HEK293 (cell line): ENCODE measurements around the gene LRPPRC.

ENCODE experiments used
- CTCF ChIA-PET: fragments of 350-600 bp; formaldehyde crosslinking; extraction: SDS; loops from one replicate; lab custom pipeline; 2021; ENCODE audit warnings: antibody characterized with exemption; lab: Yijun Ruan, JAX
- POLR2A ChIA-PET: fragments of 300-600 bp; formaldehyde crosslinking; extraction: SDS; loops from one replicate; lab custom pipeline; 2020; ENCODE audit warnings: antibody characterized with exemption, inconsistent platforms; lab: Yijun Ruan, JAX
- H3K27ac ChIP-seq: fragments of 200-500 bp; sonication (Bioruptor generic); 2 replicates; pipeline ENCODE4 v1.5.1; 2014; ENCODE audit warnings: low read depth, low read length, control low read depth, inconsistent platforms; ENCODE audit errors: extremely low read depth
- H3K36me3 ChIP-seq, 2 experiments: fragments of 200-500 bp in 1 of 2; sonication (Bioruptor generic) in 1 of 2; 1 replicate in 1 of 2; 2 replicates in 1 of 2; pipeline ENCODE4 v1.5.1; 2014 to 2017; ENCODE audit warnings: inconsistent platforms in 2 of 2, low read length in 2 of 2; ENCODE audit not compliant: control insufficient read depth in 2 of 2, insufficient read depth in 1 of 2
- H3K4me1 ChIP-seq: fragments of 200-500 bp; sonication (Bioruptor generic); 2 replicates; pipeline ENCODE4 v1.5.1; 2014; ENCODE audit warnings: mild to moderate bottlenecking, low read length, inconsistent platforms; ENCODE audit not compliant: control insufficient read depth, insufficient read depth
- H3K4me3 ChIP-seq: 2 replicates; pipeline ENCODE4 v1.5.1; 2011; ENCODE audit warnings: low read depth, mild to moderate bottlenecking, control low read depth, low read length, moderate library complexity
- H3K9me3 ChIP-seq: fragments of 200-500 bp; sonication (Bioruptor generic); 2 replicates; pipeline ENCODE4 v1.5.1; 2014; ENCODE audit warnings: low read depth, low read length, inconsistent platforms; ENCODE audit not compliant: control insufficient read depth, insufficient read depth
- CTCF ChIP-seq: fragments of 450-650 bp; formaldehyde crosslinking; IDR thresholded peaks from 2 replicates; pipeline ENCODE4 v1.5.1; 2016; ENCODE audit warnings: missing biosample characterization, missing genetic modification characterization
- GLIS1 ChIP-seq: fragments of 450-650 bp; formaldehyde crosslinking; IDR thresholded peaks from 2 replicates; pipeline ENCODE4 v1.5.1; 2016; ENCODE audit warnings: missing biosample characterization, missing genetic modification characterization
- ZNF133 ChIP-seq: fragments of 450-650 bp; formaldehyde crosslinking; IDR thresholded peaks from 2 replicates; pipeline ENCODE4 v1.5.1; 2016; ENCODE audit warnings: missing biosample characterization, missing genetic modification characterization
- ZNF146 ChIP-seq: fragments of 450-650 bp; formaldehyde crosslinking; IDR thresholded peaks from 2 replicates; pipeline ENCODE4 v1.5.1; 2016; ENCODE audit warnings: missing biosample characterization, missing genetic modification characterization
- ZNF501 ChIP-seq: fragments of 450-650 bp; formaldehyde crosslinking; IDR thresholded peaks from 2 replicates; pipeline ENCODE4 v1.5.1; 2016; ENCODE audit warnings: missing biosample characterization, missing genetic modification characterization
- ZNF518A ChIP-seq: fragments of 450-650 bp; formaldehyde crosslinking; conservative IDR thresholded peaks from 2 replicates; pipeline ENCODE4 v1.5.1; 2016; ENCODE audit warnings: low read depth, missing biosample characterization, missing genetic modification characterization
- ZNF549 ChIP-seq: fragments of 450-650 bp; IDR thresholded peaks from 2 replicates; pipeline ENCODE4 v1.5.1; 2018; ENCODE audit warnings: missing biosample characterization, missing genetic modification characterization, mild to moderate bottlenecking, inconsistent platforms, moderate library complexity
- ZNF558 ChIP-seq: fragments of 450-650 bp; formaldehyde crosslinking; IDR thresholded peaks from 2 replicates; pipeline ENCODE4 v1.5.1; 2016; ENCODE audit warnings: missing biosample characterization, missing genetic modification characterization
- ZNF600 ChIP-seq: fragments of 450-650 bp; formaldehyde crosslinking; IDR thresholded peaks from 2 replicates; pipeline ENCODE4 v1.5.1; 2016; ENCODE audit warnings: missing biosample characterization, missing genetic modification characterization
- ZNF654 ChIP-seq: fragments of 450-650 bp; formaldehyde crosslinking; IDR thresholded peaks from 2 replicates; pipeline ENCODE4 v1.5.1; 2016; ENCODE audit warnings: low read depth, missing biosample characterization, missing genetic modification characterization
- ZNF664 ChIP-seq: fragments of 450-650 bp; formaldehyde crosslinking; IDR thresholded peaks from 2 replicates; pipeline ENCODE4 v1.5.1; 2016; ENCODE audit warnings: missing biosample characterization, missing genetic modification characterization
- ZNF785 ChIP-seq: fragments of 450-650 bp; formaldehyde crosslinking; IDR thresholded peaks from 2 replicates; pipeline ENCODE4 v1.5.1; 2016; ENCODE audit warnings: missing biosample characterization, missing genetic modification characterization

The LRPPRC gene

DNA sequence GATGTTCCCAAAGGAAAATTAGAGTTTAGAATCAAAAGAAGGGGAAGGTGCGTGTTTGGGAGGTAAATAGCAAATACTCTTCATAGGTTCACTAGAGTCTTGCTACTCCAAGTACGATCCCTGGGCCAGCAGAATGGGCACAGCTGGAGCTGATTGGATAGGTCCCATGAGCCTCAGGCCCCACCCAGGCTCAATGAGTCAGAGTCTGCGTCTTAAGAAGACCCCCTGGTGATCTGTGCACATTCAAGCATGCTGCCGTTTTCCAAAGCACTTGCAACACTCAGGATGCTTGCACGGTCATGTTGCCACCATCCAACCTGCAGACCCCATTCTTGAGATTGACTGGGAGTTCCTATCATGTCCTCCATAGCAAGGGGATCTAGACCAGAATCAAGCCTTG lies 116.5 kb downstream of the LRPPRC start:
- H3K4me3 ChIP-seq: no peak overlapping the region
- ChIA-PET POLR2A (no interaction called here), CTCF (no interaction called here)
- no peak overlapping the region for H3K27ac ChIP-seq
- no peaks in the 10 kb centered on the region for H3K4me1 ChIP-seq
- no peak for TF ChIP-seq ZNF133 (tag by site-specific recombination)
- TF ChIP-seq ZNF600 (tag by site-specific recombination): no peak
- 0 out of 2 replicates have a peak, but pooled peaks have one; percentile 23 for TF ChIP-seq GLIS1
- no peaks in the 10 kb centered on the region for H3K9me3 ChIP-seq
- H3K36me3 ChIP-seq: no peaks in the 10 kb centered on the region

DNA sequence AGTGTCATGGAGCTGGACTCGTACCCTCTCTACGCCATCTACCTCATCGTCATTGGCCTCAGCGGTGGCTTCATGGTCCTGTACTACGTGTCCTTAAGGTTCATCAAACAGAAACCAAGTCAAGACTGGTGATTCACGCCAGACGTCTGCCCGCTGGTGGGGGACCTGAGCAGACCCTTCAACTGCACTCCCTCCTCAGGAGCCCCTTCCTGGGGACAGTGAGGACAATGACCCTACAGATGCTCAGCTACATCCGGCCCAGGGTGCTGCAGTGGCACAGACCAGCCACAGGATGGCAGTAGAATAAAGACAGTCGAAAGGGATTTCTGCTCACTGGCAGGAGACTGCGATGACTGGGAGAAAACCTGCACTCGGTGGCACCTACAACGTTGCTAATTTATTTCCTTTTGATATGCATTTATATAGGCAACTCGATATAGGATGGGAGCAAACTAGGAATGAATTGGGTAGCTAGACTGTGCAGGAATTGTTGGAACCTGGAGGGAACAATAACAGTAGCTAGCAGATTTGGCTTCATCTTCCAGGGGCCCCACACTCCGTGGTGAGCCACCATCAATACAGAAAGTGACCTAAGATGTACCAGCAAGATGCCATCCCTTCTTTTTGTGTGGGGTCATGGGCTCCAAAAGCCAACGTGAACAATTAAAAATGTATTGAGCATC lies 117.9 kb downstream of the LRPPRC start:
- no peak for TF ChIP-seq ZNF664
- TF ChIP-seq CTCF: peak; percentile 84
- no peak for TF ChIP-seq ZNF785 (tag by site-specific recombination)
- no peak for TF ChIP-seq ZNF518A (tag by site-specific recombination)
- TF ChIP-seq ZNF146 (tag by site-specific recombination): no peak
- TF ChIP-seq ZNF654 (tag by site-specific recombination): peak; percentile 82
- POLR2A ChIA-PET: no interaction called here
- H3K4me3 ChIP-seq: no peak overlapping the region
- H3K4me1 ChIP-seq: no peaks in the 10 kb centered on the region
- CTCF ChIA-PET: interaction anchor here (0.5 to 1.3 kb wide), 26 partner anchors 8 to 602 kb away, joined by 3 to 10 read pairs (median 4); no protein-coding TSS in a partner anchor
- no peaks in the 10 kb centered on the region for H3K9me3 ChIP-seq
- no peak overlapping the region for H3K27ac ChIP-seq
- H3K36me3 ChIP-seq: no peaks in the 10 kb centered on the region

DNA sequence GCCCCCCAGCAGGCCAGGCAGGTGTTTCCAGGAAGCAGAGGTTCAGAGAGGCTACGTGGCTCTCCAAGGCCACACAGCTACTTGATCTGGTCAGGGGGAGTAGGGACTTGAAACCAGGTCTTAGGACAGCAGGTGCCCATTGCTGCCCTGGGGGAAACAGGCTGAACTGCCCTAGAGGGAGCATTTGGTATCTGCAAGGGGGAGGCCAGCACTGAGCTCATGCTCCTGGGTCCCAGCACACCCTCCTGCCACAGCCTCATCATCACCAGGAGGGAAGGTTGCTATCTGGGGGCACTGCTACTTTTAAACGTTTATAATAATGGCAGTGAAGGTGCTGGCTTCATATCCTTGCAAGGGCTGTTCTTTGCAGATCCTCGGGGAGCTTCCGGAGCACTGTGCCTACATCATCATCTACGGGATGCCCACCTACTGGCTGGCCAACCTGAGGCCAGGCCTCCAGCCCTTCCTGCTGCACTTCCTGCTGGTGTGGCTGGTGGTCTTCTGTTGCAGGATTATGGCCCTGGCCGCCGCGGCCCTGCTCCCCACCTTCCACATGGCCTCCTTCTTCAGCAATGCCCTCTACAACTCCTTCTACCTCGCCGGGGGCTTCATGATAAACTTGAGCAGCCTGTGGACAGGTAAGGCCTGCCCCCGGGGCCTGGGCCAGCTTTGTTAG lies 120.9 kb downstream of the LRPPRC start:
- CTCF ChIA-PET: interaction anchor here (0.5 to 1.5 kb wide), 4 partner anchors 269 to 1082 kb away, joined by 3 to 6 read pairs (median 4); no protein-coding TSS in a partner anchor
- Histone ChIP-seq H3K4me3 (no peak overlapping the region), H3K9me3 (no peaks in the 10 kb centered on the region), H3K27ac (no peak overlapping the region), H3K4me1 (no peaks in the 10 kb centered on the region), H3K36me3 (no peaks in the 10 kb centered on the region)
- POLR2A ChIA-PET: interaction anchor here (0.5 kb wide), 1 partner anchor 48 kb away, joined by 4 read pairs; no protein-coding TSS in a partner anchor
- TF ChIP-seq ZNF558 (tag by site-specific recombination): no peak
- TF ChIP-seq ZNF501: no peak
- no peak for TF ChIP-seq ZNF549
